Skeletal muscle satellite cell (primary cell): ENCODE data around the gene SMIM30.

ENCODE experiments used
- H3K27me3 ChIP-seq: 2 replicates; pipeline ENCODE4 v1.7.0; 2013; ENCODE audit warnings: low read length; ENCODE audit not compliant: control insufficient read depth, insufficient read depth
- H3K36me3 ChIP-seq: 2 replicates; pipeline ENCODE4 v1.7.0; 2013; ENCODE audit warnings: mild to moderate bottlenecking, control low read depth, low read length; ENCODE audit not compliant: insufficient read depth
- H3K4me1 ChIP-seq: 2 replicates; pipeline ENCODE4 v1.7.0; 2013; ENCODE audit warnings: low read length; ENCODE audit not compliant: control insufficient read depth, insufficient read depth
- H3K4me2 ChIP-seq: 2 replicates; pipeline ENCODE4 v1.7.0; 2013; ENCODE audit warnings: mild to moderate bottlenecking, low read length
- H3K4me3 ChIP-seq: 2 replicates; pipeline ENCODE4 v1.7.0; 2013; ENCODE audit warnings: low read length
- H3K9ac ChIP-seq: 2 replicates; pipeline ENCODE4 v1.7.0; 2013; ENCODE audit warnings: mild to moderate bottlenecking, low read depth, low read length, moderate library complexity
- H3K9me3 ChIP-seq: replicated peaks from 2 replicates; pipeline ENCODE4 v1.7.0; 2013; ENCODE audit warnings: mild to moderate bottlenecking, control low read depth, low read length

SMIM30 gene

DNA sequence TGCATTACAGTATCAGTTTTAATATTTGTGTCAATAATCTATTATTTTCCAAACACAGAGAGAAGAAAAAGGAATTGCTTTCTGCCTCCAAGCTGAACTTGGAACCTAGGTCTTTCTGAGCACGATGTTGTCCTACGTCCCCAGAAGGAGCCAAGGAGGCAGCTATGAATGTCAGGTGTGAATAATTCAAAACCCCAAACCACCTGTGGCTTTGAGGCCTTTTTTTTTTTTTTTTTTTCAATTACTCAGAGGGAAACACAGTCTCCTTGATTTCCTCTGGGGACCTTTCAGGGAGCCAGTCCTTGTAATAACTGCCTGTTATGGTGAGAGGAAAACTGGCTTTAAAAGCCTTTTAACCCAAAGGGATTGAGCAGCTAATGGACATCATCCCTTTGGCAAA is 40.0 kb downstream of the SMIM30 start:
- Histone ChIP-seq H3K4me3 (no peak overlapping the region), H3K36me3 (no peaks in the 10 kb centered on the region), H3K4me2 (no peak overlapping the region), H3K9me3 (no peaks in the 10 kb centered on the region), H3K4me1 (no peaks in the 10 kb centered on the region), H3K27me3 (no peaks in the 10 kb centered on the region), H3K9ac (no peak overlapping the region)

DNA sequence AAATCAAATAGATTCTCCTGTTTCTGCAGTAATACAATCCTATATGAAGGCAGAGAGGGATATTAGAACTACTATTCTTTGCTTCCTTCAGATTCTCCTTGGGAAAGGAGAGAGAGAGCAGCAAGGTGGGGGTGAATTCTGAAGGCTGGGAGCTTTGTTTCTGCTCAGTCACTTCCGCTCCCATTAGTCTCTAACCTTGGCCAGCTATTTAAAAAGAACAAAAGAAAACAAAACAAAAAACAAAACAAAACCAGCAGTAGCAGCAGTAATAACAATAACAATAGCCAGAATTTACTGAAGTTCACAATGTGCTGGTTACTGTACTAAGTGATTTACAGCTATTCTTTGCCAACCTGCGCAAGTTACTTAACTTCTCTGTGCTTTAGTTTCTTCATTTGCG is 41.7 kb downstream of the SMIM30 start:
- Histone ChIP-seq H3K4me3 (no peak overlapping the region), H3K27me3 (no peaks in the 10 kb centered on the region), H3K9me3 (no peaks in the 10 kb centered on the region), H3K9ac (no peak overlapping the region), H3K36me3 (no peaks in the 10 kb centered on the region), H3K4me1 (no peaks in the 10 kb centered on the region), H3K4me2 (no peak overlapping the region)

DNA sequence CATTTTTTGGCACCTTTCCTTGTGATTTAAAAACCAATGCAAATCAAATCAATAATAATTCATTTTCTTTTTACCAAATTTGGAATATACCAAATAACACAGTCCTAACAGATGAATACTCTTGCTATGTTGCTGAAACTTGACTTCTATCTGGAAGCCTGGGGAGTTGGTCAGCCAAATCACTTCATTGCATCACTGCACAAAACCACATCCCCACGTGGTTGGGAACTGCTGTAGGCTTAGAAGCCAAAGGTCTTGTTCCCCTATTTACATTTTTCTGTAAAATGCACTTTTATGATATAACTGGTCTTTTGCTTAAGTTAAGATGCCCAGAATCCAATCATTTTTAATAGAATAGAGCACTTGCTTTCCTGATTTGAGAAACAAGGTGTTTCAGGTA is 46.9 kb downstream of the SMIM30 start:
- Histone ChIP-seq H3K36me3 (no peaks in the 10 kb centered on the region), H3K4me2 (no peak overlapping the region), H3K27me3 (no peaks in the 10 kb centered on the region), H3K9me3 (no peaks in the 10 kb centered on the region), H3K4me1 (no peaks in the 10 kb centered on the region), H3K4me3 (no peak overlapping the region), H3K9ac (no peak overlapping the region)
